Measurements from ENCODE around the gene NEU2. TPM values are rescaled to one million over a fixed set of nuclear protein-coding genes. Genes with fewer than 3 reads are reported as not detected.

NEU2 gene
- total RNA-seq, 1 experiment from 2014 or later = not detected

DNA sequence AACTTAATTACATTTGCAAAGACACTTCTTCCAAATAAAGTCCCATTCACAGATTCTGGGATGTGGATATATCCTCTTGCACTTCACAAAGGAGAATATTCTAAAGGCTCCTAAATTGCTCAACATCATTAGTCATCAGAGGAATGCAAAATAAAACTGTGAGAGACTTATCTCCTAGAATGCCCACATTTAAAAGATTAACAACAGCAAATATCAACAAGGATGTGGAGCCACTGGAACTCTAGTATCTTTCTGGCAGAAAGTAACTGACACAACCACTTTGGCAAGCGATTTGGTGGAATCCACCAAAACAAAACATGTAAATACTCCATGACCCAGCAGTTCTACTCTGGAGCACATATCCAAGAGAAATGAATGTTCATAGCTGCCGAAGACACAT is 4.6 kb downstream of the NEU2 start:
- CTCF ChIA-PET = no interaction called here

DNA sequence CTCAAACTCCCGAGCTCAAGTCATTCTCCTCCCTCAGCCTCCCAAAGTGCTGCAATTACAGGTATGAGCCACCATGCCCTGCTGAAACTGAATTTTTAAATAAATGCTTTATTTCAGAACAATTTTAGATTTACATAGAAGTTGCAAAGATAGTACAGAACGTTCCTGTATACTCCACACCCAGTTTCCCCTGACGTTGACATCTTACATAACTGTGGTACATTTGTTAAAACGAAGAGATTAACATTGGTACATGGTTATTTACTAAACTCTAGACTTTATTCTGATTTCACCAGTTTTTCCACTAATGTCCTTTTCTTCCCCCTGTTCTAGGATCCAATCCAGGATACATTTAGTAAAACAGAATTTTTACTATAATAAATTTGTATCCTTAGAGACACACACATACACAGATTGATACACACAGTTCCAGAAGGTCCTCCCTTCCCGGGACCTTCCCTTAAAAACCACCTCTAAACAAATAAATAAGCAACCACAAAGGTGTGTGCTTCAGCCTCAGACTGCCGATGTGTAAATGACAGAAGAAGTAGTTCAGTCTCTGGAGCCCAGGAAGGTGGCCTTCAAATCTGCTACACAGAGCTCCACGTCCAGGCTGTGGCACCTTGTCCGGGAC is 6.9 kb downstream of the NEU2 start:
- Histone ChIP-seq H3K4me1 (ENCODE audit: control insufficient read depth in 1 of 2, insufficient read depth in 2 of 2, low read length in 2 of 2) (no peaks in the 10 kb centered on the region), H3K9me3 (ENCODE audit: control insufficient read depth in 1 of 2, insufficient read depth in 1 of 2, low read depth in 1 of 2, low read length in 2 of 2) (peaks cover 0 to 4% of the 10 kb centered on the region in 2 experiments; a peak in 1 of 4 replicates), H3K79me2 (ENCODE audit: insufficient read depth, low read length) (no peaks in the 10 kb centered on the region), H3K36me3 (ENCODE audit: control insufficient read depth in 1 of 2, insufficient read depth in 2 of 2, low read length in 2 of 2) (no peaks in the 10 kb centered on the region), H3K9me2 (ENCODE audit: insufficient read depth) (no peaks in the 10 kb centered on the region), H3K27me3 (ENCODE audit: insufficient read depth, low read length) (no peaks in the 10 kb centered on the region), H4K20me1 (ENCODE audit: insufficient read depth) (no peaks in the 10 kb centered on the region), H3K27ac (ENCODE audit: low read depth, low read length) (no peak overlapping the region), H3K4me2 (ENCODE audit: low read length) (no peak overlapping the region), H3K4me3 (replicated peaks in 1 of 2; ENCODE audit: low read depth in 1 of 2, low read length in 2 of 2) (no peak overlapping the region), H3K9ac (ENCODE audit: low read length) (no peak overlapping the region), H2AFZ (ENCODE audit: low read depth, low read length, poor library complexity, severe bottlenecking) (no peak overlapping the region)
- intact Hi-C loops (cut with micrococcal nuclease) = no loop called here
- ChIA-PET RAD21 (ENCODE audit: low non-redundant PET in 1 of 2, low total read pairs in 2 of 2, uncharacterized antibody in 2 of 2, unreplicated experiment in 2 of 2) (interaction anchor here in 1 of 2 experiments (0.8 kb wide), 1 partner anchor 143 kb away, joined by 4 read pairs; no protein-coding TSS in a partner anchor), POLR2A (no interaction called here), CTCF (interaction anchor here (1.2 kb wide), 1 partner anchor 10 kb away, joined by 4 read pairs; no protein-coding TSS in a partner anchor)
- ATAC-seq = no peak
- no peak for DNase-seq (ENCODE audit: low read depth, low spot score)
- BruUV-seq (replicated peaks) = no TSS peak
- TF ChIP-seq, protein P1, sequence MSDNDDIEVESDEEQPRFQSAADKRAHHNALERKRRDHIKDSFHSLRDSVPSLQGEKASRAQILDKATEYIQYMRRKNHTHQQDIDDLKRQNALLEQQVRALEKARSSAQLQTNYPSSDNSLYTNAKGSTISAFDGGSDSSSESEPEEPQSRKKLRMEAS (IDR thresholded peaks at IDR 0.05) = no peak
- TF ChIP-seq SIN3A (IDR thresholded peaks at IDR 0.05; ENCODE audit: low read depth) (no peak), ZFX (IDR thresholded peaks at IDR 0.05) (no peak), CBX3 (IDR thresholded peaks at IDR 0.05; ENCODE audit: low read depth) (no peak), RAD21 (IDR thresholded peaks at IDR 0.05; ENCODE audit: low read depth) (no peak), ZNF274 (IDR thresholded peaks at IDR 0.05; ENCODE audit: low read depth, low read length) (no peak), POLR2A (IDR thresholded peaks at IDR 0.05; ENCODE audit: borderline replicate concordance, extremely low read depth, insufficient read depth, insufficient read length) (no peak), EGR1 (IDR thresholded peaks at IDR 0.05; ENCODE audit: low read depth) (no peak), YY1 (IDR thresholded peaks at IDR 0.05; ENCODE audit: extremely low read depth, insufficient replicate concordance, low read depth, low read length) (no peak)
- TF ChIP-seq, protein P2, sequence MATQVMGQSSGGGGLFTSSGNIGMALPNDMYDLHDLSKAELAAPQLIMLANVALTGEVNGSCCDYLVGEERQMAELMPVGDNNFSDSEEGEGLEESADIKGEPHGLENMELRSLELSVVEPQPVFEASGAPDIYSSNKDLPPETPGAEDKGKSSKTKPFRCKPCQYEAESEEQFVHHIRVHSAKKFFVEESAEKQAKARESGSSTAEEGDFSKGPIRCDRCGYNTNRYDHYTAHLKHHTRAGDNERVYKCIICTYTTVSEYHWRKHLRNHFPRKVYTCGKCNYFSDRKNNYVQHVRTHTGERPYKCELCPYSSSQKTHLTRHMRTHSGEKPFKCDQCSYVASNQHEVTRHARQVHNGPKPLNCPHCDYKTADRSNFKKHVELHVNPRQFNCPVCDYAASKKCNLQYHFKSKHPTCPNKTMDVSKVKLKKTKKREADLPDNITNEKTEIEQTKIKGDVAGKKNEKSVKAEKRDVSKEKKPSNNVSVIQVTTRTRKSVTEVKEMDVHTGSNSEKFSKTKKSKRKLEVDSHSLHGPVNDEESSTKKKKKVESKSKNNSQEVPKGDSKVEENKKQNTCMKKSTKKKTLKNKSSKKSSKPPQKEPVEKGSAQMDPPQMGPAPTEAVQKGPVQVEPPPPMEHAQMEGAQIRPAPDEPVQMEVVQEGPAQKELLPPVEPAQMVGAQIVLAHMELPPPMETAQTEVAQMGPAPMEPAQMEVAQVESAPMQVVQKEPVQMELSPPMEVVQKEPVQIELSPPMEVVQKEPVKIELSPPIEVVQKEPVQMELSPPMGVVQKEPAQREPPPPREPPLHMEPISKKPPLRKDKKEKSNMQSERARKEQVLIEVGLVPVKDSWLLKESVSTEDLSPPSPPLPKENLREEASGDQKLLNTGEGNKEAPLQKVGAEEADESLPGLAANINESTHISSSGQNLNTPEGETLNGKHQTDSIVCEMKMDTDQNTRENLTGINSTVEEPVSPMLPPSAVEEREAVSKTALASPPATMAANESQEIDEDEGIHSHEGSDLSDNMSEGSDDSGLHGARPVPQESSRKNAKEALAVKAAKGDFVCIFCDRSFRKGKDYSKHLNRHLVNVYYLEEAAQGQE (IDR thresholded peaks at IDR 0.05; ENCODE audit: low read depth) = no peak

More for the DNA sequence above, 4.6 kb downstream of the NEU2 start:
- Histone ChIP-seq H3K9ac (ENCODE audit: low read length) (no peak overlapping the region), H3K79me2 (ENCODE audit: insufficient read depth, low read length) (no peaks in the 10 kb centered on the region), H3K4me3 (replicated peaks in 1 of 2; ENCODE audit: low read depth in 1 of 2, low read length in 2 of 2) (no peak overlapping the region), H3K4me2 (ENCODE audit: low read length) (no peak overlapping the region), H2AFZ (ENCODE audit: low read depth, low read length, poor library complexity, severe bottlenecking) (no peak overlapping the region), H3K36me3 (ENCODE audit: control insufficient read depth in 1 of 2, insufficient read depth in 2 of 2, low read length in 2 of 2) (no peaks in the 10 kb centered on the region), H3K4me1 (ENCODE audit: control insufficient read depth in 1 of 2, insufficient read depth in 2 of 2, low read length in 2 of 2) (peaks cover 0 to 12% of the 10 kb centered on the region in 2 experiments; a peak in 2 of 4 replicates), H3K9me3 (ENCODE audit: control insufficient read depth in 1 of 2, insufficient read depth in 1 of 2, low read depth in 1 of 2, low read length in 2 of 2) (peaks cover 0 to 4% of the 10 kb centered on the region in 2 experiments; a peak in 1 of 4 replicates), H3K9me2 (ENCODE audit: insufficient read depth) (no peaks in the 10 kb centered on the region), H4K20me1 (ENCODE audit: insufficient read depth) (no peaks in the 10 kb centered on the region), H3K27ac (ENCODE audit: low read depth, low read length) (no peak overlapping the region), H3K27me3 (ENCODE audit: insufficient read depth, low read length) (no peaks in the 10 kb centered on the region)
- no peak for TF ChIP-seq SP1 (IDR thresholded peaks at IDR 0.05; ENCODE audit: low read depth)
- TF ChIP-seq FOSL1 (IDR thresholded peaks at IDR 0.05; ENCODE audit: low read depth) = no peak
- TF ChIP-seq ZFX (IDR thresholded peaks at IDR 0.05) = no peak
- no peak for TF ChIP-seq POLR2AphosphoS5 (IDR thresholded peaks at IDR 0.05; ENCODE audit: low read depth, low read length)
- no peak for TF ChIP-seq SRF (IDR thresholded peaks at IDR 0.05; ENCODE audit: low read depth)
- no peak for TF ChIP-seq YY1 (IDR thresholded peaks at IDR 0.05; ENCODE audit: extremely low read depth, insufficient replicate concordance, low read depth, low read length)
- TF ChIP-seq, protein P3, sequence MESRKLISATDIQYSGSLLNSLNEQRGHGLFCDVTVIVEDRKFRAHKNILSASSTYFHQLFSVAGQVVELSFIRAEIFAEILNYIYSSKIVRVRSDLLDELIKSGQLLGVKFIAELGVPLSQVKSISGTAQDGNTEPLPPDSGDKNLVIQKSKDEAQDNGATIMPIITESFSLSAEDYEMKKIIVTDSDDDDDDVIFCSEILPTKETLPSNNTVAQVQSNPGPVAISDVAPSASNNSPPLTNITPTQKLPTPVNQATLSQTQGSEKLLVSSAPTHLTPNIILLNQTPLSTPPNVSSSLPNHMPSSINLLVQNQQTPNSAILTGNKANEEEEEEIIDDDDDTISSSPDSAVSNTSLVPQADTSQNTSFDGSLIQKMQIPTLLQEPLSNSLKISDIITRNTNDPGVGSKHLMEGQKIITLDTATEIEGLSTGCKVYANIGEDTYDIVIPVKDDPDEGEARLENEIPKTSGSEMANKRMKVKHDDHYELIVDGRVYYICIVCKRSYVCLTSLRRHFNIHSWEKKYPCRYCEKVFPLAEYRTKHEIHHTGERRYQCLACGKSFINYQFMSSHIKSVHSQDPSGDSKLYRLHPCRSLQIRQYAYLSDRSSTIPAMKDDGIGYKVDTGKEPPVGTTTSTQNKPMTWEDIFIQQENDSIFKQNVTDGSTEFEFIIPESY (IDR thresholded peaks at IDR 0.05; ENCODE audit: extremely low read depth, insufficient replicate concordance, low read length) = no peak
- no peak for TF ChIP-seq EZH2 (IDR thresholded peaks at IDR 0.05)
- no TSS peak for BruUV-seq (replicated peaks)
- no peak for ATAC-seq
- DNase-seq (ENCODE audit: low read depth, low spot score) = no peak
- POLR2A ChIA-PET = no interaction called here
- RAD21 ChIA-PET (ENCODE audit: low non-redundant PET in 1 of 2, low total read pairs in 2 of 2, uncharacterized antibody in 2 of 2, unreplicated experiment in 2 of 2) = no interaction called here
- intact Hi-C loops (cut with micrococcal nuclease) = no loop called here

Data from HCT116 (cell line).